IMR-90 (cell line): ENCODE data around the gene FUT4. TPM values are rescaled to one million over a fixed set of nuclear protein-coding genes. Genes with fewer than 3 reads are reported as not detected.

Experiments
- ATAC-seq: fragments of 200-7000 bp; cut with Tn5 transposase; 2 replicates; pipeline ENCODE4 v1.9.1; 2020; ENCODE audit warnings: low read depth, mild to moderate bottlenecking, moderate library complexity
- BruUV-seq: library from RNA; stranded (reverse); fragments of 400-500 nt; replicated peaks from 2 replicates; lab custom pipeline; 2021; lab: Mats Ljungman, UMichigan
- CTCF ChIA-PET: fragments of 300-600 bp; formaldehyde crosslinking; extraction: SDS; loops from one replicate; lab custom pipeline; 2021; ENCODE audit warnings: antibody characterized with exemption; lab: Yijun Ruan, JAX
- POLR2A ChIA-PET: fragments of 300-600 bp; sonication (Branson Sonifier 250); formaldehyde crosslinking; loops from one replicate; lab custom pipeline; 2022; ENCODE audit warnings: antibody characterized with exemption; ENCODE audit not compliant: unreplicated experiment; lab: Charles Lee
- DNase-seq: peaks from one replicate; pipeline ENCODE4 v3.0.0; 2013
- H2AFZ ChIP-seq: replicated peaks from 2 replicates; pipeline ENCODE3; 2013; ENCODE audit warnings: low read length, mild to moderate bottlenecking; ENCODE audit not compliant: poor library complexity
- H2AK5ac ChIP-seq: 2 replicates; pipeline ENCODE4 v1.6.1; 2013; ENCODE audit warnings: low read depth, low read length, inconsistent platforms
- H2AK9ac ChIP-seq: replicated peaks from 2 replicates; pipeline ENCODE3; 2013; ENCODE audit warnings: mild to moderate bottlenecking, low read depth, low read length, moderate library complexity; ENCODE audit not compliant: poor library complexity
- H2BK120ac ChIP-seq: 2 replicates; pipeline ENCODE4 v1.6.1; 2013; ENCODE audit warnings: low read depth, low read length, inconsistent platforms
- H2BK15ac ChIP-seq: 3 replicates; pipeline ENCODE4 v1.6.1; 2013; ENCODE audit warnings: low read depth, low read length, inconsistent platforms
- H2BK20ac ChIP-seq: 2 replicates; pipeline ENCODE4 v1.6.1; 2013; ENCODE audit warnings: low read depth, mild to moderate bottlenecking, inconsistent platforms, low read length, moderate library complexity
- H2BK5ac ChIP-seq: 2 replicates; pipeline ENCODE4 v1.6.1; 2013; ENCODE audit warnings: mild to moderate bottlenecking, low read depth, low read length, inconsistent platforms; ENCODE audit not compliant: poor library complexity, severe bottlenecking
- H3K14ac ChIP-seq: replicated peaks from 2 replicates; pipeline ENCODE4 v1.6.1; 2013; ENCODE audit warnings: low read depth, low read length, inconsistent platforms
- H3K18ac ChIP-seq: 2 replicates; pipeline ENCODE4 v1.6.1; 2013; ENCODE audit warnings: low read depth, low read length, control low read depth
- H3K23ac ChIP-seq: 2 replicates; pipeline ENCODE4 v1.6.1; 2013; ENCODE audit warnings: low read depth, low read length, inconsistent platforms
- H3K27ac ChIP-seq: 2 replicates; pipeline ENCODE4 v1.5.1; 2013; ENCODE audit warnings: mild to moderate bottlenecking, control low read depth, low read length; ENCODE audit not compliant: insufficient read depth
- H3K27me3 ChIP-seq: 2 replicates; pipeline ENCODE4 v1.6.1; 2013; ENCODE audit warnings: low read length; ENCODE audit not compliant: control insufficient read depth, insufficient read depth
- H3K36me3 ChIP-seq: 2 replicates; pipeline ENCODE4 v1.6.1; 2013; ENCODE audit warnings: low read length, mixed read lengths; ENCODE audit not compliant: control insufficient read depth, insufficient read depth
- H3K4ac ChIP-seq: 2 replicates; pipeline ENCODE4 v1.6.1; 2013; ENCODE audit warnings: low read depth, low read length, inconsistent platforms
- H3K4me1 ChIP-seq: 2 replicates; pipeline ENCODE4 v1.6.1; 2013; ENCODE audit warnings: low read length, mixed read lengths; ENCODE audit not compliant: control insufficient read depth, insufficient read depth
- H3K4me2 ChIP-seq: 2 replicates; pipeline ENCODE4 v1.6.1; 2013; ENCODE audit warnings: low read depth, mild to moderate bottlenecking, control low read depth, low read length, moderate library complexity
- H3K4me3 ChIP-seq: 2 replicates; pipeline ENCODE4 v1.5.1; 2013; ENCODE audit warnings: low read depth, mild to moderate bottlenecking, control low read depth, low read length, moderate library complexity; ENCODE audit not compliant: insufficient read depth
- H3K56ac ChIP-seq: 2 replicates; pipeline ENCODE4 v1.6.1; 2013; ENCODE audit warnings: low read length, inconsistent platforms; ENCODE audit not compliant: insufficient read depth; ENCODE audit errors: extremely low read depth
- H3K79me1 ChIP-seq, 2 experiments: 2 replicates each; pipeline ENCODE4 v1.6.1; 2013; ENCODE audit warnings: low read length in 2 of 2, inconsistent platforms in 1 of 2, low read depth in 1 of 2
- H3K9ac ChIP-seq: 2 replicates; pipeline ENCODE4 v1.6.1; 2013; ENCODE audit warnings: low read depth, low read length, control low read depth
- H3K9me1 ChIP-seq: 2 replicates; pipeline ENCODE4 v1.6.1; 2013; ENCODE audit warnings: low read length, inconsistent platforms; ENCODE audit not compliant: insufficient read depth
- H3K9me3 ChIP-seq: 2 replicates; pipeline ENCODE4 v1.6.1; 2013; ENCODE audit warnings: low read length; ENCODE audit not compliant: control insufficient read depth, insufficient read depth
- H4K20me1 ChIP-seq: 2 replicates; pipeline ENCODE4 v1.6.1; 2013; ENCODE audit warnings: low read length, inconsistent platforms; ENCODE audit not compliant: insufficient read depth
- H4K5ac ChIP-seq: 2 replicates; pipeline ENCODE4 v1.6.1; 2013; ENCODE audit warnings: mild to moderate bottlenecking, low read depth, low read length, control low read depth
- H4K8ac ChIP-seq, 2 experiments: 2 replicates each; pipeline ENCODE4 v1.6.1; 2013; ENCODE audit warnings: low read depth in 2 of 2, low read length in 2 of 2, control low read depth in 1 of 2, inconsistent platforms in 1 of 2
- H4K91ac ChIP-seq: 2 replicates; pipeline ENCODE4 v1.6.1; 2013; ENCODE audit warnings: low read depth, low read length, inconsistent platforms; ENCODE audit not compliant: insufficient read depth
- CHD1 ChIP-seq: IDR thresholded peaks from 2 replicates; pipeline ENCODE4 v1.6.1; 2012; ENCODE audit warnings: low read depth, low read length, improper control_type of control experiment
- MXI1 ChIP-seq: IDR thresholded peaks from 2 replicates; pipeline ENCODE4 v1.6.1; 2012; ENCODE audit warnings: low read depth, mild to moderate bottlenecking, low read length, moderate library complexity, borderline replicate concordance
- RAD21 ChIP-seq: IDR thresholded peaks from 2 replicates; pipeline ENCODE4 v1.6.1; 2012; ENCODE audit warnings: low read length, improper control_type of control experiment
- RFX5 ChIP-seq: IDR thresholded peaks from 2 replicates; pipeline ENCODE4 v1.8.0; 2012; ENCODE audit warnings: low read depth, mild to moderate bottlenecking, low read length, moderate library complexity
- WGBS, 2 experiments: methylation state at CpG; one replicate each; pipeline versions ENCODE4 v1.1.5 to v1.1.7; 2013; ENCODE audit warnings: missing lambda C conversion rate in 2 of 2; ENCODE audit not compliant: insufficient read length in 1 of 2; ENCODE audit errors: extremely low coverage in 2 of 2; 5-methylcytosine and 5-hydroxymethylcytosine counted together
- dilution Hi-C: fragments of 300-500 bp; cut with HindIII; formaldehyde crosslinking; loops from one replicate; pipeline ENCODE4 v1.14.3; 2018; ENCODE audit warnings: low sequenced_read_pairs; ENCODE audit not compliant: unreplicated experiment
- in situ Hi-C: fragments of 300-500 bp; cut with MboI; formaldehyde crosslinking; loops from 3 replicates; pipeline ENCODE4 v1.14.3; 2019; ENCODE audit warnings: low sequenced_read_pairs, inconsistent platforms, mixed read lengths
- intact Hi-C: fragments of 100-400 bp; cut with micrococcal nuclease; formaldehyde crosslinking; loops from 2 replicates; pipeline ENCODE4 v1.10.0; 2022
- polyA plus RNA-seq, 3 experiments: library from polyadenylated mRNA; depleted of rRNA; stranded (reverse); fragments of >200 nt; gene quantifications; 2 replicates each; pipeline ENCODE4 v1.2.3, GENCODE V29; 2012; ENCODE audit warnings: low replicate concordance in 1 of 3
- total RNA-seq: library from RNA; depleted of rRNA; stranded (reverse); fragments of >200 nt; gene quantifications from 2 replicates; pipeline ENCODE4 v1.2.3, GENCODE V29; 2012

Gene FUT4
- total and polyA plus RNA-seq, 2 of the 4 experiments (the other 2 are of a cell fraction): 2.2 to 2.4 TPM

GRCh38 chr11:94501522-94501921 is 42.2 kb upstream of the FUT4 start:
- in situ Hi-C loops (loop anchor here (5.0 to 10.0 kb wide), 2 partner anchors 329 to 607 kb away; no protein-coding TSS in a partner anchor), intact Hi-C loops (no loop called here)
- DNase-seq: no peak

More at GRCh38 chr11:94501522-94501921, 42.2 kb upstream of the FUT4 start:
- no peak overlapping the region for H4K5ac ChIP-seq
- H3K9me1 ChIP-seq: no peaks in the 10 kb centered on the region
- dilution Hi-C loops: no loop called here
- no peaks in the 10 kb centered on the region for H3K27me3 ChIP-seq
- H4K8ac ChIP-seq: no peak overlapping the region
- H2BK5ac ChIP-seq: no peak overlapping the region
- H2BK120ac ChIP-seq: no peak overlapping the region
- no peak overlapping the region for H3K4me2 ChIP-seq
- no peak overlapping the region for H4K91ac ChIP-seq
- no peak overlapping the region for H2AK5ac ChIP-seq
- H3K79me1 ChIP-seq: no peaks in the 10 kb centered on the region
- no peak overlapping the region for H3K14ac ChIP-seq
- H3K4ac ChIP-seq: no peak overlapping the region
- no peak overlapping the region for H2AFZ ChIP-seq
- no peak overlapping the region for H3K23ac ChIP-seq
- ChIA-PET CTCF (interaction anchor here (1.2 to 3.0 kb wide), 2 partner anchors 582 to 606 kb away, joined by 3 to 18 read pairs; no protein-coding TSS in a partner anchor), POLR2A (no interaction called here)
- H2AK9ac ChIP-seq: no peak overlapping the region
- no peak overlapping the region for H3K56ac ChIP-seq
- WGBS, 2 experiments: no CpG with 5 or more reads among the region's 2 CpGs
- no peak for ATAC-seq
- no peak overlapping the region for H2BK15ac ChIP-seq
- H3K9ac ChIP-seq: no peak overlapping the region
- TF ChIP-seq RFX5 (no peak), MXI1 (no peak), CHD1 (no peak), RAD21 (no peak)
- BruUV-seq: no TSS peak
- no peaks in the 10 kb centered on the region for H4K20me1 ChIP-seq
- no peaks in the 10 kb centered on the region for H3K4me1 ChIP-seq
- no peak overlapping the region for H3K4me3 ChIP-seq
- H2BK20ac ChIP-seq: no peak overlapping the region
- no peaks in the 10 kb centered on the region for H3K9me3 ChIP-seq
- peaks cover 6% of the 10 kb centered on the region for H3K36me3 ChIP-seq
- no peak overlapping the region for H3K27ac ChIP-seq
- no peak overlapping the region for H3K18ac ChIP-seq
